HG02938 (cell line): ENCODE data around the gene TTC9C.
"Not testable (repeated sequence)": the region's sequence is repeated elsewhere in the genome, so short reads cannot be mapped to it uniquely, and the experiment has no call there.

Experiments used
- ATAC-seq: cut with Tn5 transposase; IDR thresholded peaks from one replicate; pipeline ENCODE4 v1.9.1; 2021; ENCODE audit warnings: mild to moderate bottlenecking, moderate library complexity; ENCODE audit not compliant: unreplicated experiment

TTC9C gene

DNA sequence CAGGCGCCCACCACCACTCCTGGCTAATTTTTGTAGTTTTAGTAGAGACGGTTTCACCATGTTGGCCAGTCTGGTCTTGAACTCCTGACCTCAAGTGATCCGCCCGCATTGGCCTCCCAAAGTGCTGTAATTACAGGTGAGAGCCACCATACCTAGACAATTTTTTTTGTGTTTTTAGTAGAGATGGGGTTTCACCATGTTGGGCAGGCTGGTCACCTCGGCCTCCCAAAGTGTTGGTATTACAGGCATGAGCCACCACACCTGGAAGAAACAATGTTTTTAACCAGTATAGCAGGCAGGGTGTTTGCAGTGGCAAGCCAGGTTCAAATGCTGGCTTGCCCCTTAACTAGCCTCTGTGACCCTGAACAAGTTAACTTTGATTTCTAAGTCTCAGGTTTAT, 21.6 kb downstream of the TTC9C start:
- not testable (repeated sequence) for ATAC-seq

GRCh38 chr11:62752177-62752785, 24.0 kb downstream of the TTC9C start:
- no peak for ATAC-seq

GRCh38 chr11:62752994-62753735, 24.9 kb downstream of the TTC9C start:
- ATAC-seq, result no peak

DNA sequence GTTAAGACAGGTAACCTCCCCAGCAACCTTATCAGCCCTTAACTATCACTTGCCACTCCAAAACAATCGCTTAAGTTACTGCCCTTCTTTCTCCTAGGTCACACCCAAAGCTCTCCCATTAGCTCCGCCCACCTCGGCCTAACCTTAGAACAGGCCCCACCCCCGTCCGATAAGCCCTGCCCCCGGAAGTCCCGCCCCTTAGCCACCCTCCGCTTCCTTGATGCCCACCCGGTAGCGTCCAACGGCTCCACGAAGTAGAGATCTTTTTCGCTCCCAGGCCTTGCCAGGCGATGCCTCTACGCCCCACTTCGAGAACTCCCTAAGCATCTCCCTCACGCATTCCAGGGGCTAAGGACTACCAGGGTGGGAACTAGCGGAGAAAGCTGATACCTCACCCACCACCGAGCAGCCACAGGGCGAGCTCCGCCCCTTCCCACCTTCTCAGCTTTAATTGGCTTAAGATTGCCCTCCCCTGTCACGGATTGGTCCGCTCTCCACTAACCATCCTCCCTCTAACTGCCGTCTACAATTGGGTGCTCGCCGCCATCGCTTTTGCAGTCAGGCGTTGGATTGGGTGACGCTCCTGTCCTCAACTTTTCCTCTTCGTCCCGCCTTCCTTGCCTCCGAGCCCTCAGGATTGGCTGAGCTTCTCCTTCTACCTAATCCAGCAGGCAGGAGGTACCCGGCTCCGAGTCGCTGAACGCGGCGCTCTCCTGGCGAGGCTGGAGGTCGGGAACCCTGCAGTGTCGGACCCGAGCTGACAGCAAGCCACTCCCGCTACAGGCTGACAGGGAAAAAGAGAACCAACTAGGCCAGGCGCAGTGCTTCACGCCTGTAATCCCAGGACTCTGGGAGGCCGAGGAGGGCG, 25.7 kb downstream of the TTC9C start, which contains the start of gene ZBTB3:
TSS of gene ZBTB3 (minus strand) at position 425 of the 868 bp plus-strand sequence. CDS start 496 bp downstream, outside the sequence.
- ATAC-seq, result peak; percentile 96

GRCh38 chr11:62755086-62755615, 26.9 kb downstream of the TTC9C start:
- ATAC-seq, result no peak

- ATAC-seq, result no peak
Measured at GRCh38 chr11:62757846-62758788, 29.8 kb downstream of the TTC9C start.

- not testable (repeated sequence) for ATAC-seq
Measured at GRCh38 chr11:62760867-62761227, 32.6 kb downstream of the TTC9C start.

GRCh38 chr11:62770778-62771143, 42.5 kb downstream of the TTC9C start:
- ATAC-seq, result no peak

- peak; percentile 82 for ATAC-seq
Measured at GRCh38 chr11:62771144-62772021, 43.1 kb downstream of the TTC9C start, which contains the start of gene TAF6L. Gene TAF6L, plus strand, starts transcription at chr11:62771396. Its CDS starts 4,388 bp downstream, at chr11:62775784.

GRCh38 chr11:62774407-62774806, 46.1 kb downstream of the TTC9C start:
- ATAC-seq, result no peak

GRCh38 chr11:62775646-62776045, 47.4 kb downstream of the TTC9C start:
- ATAC-seq, result no peak

- ATAC-seq, result no peak
Measured at GRCh38 chr11:62777389-62777788, 49.1 kb downstream of the TTC9C start.

GRCh38 chr11:62778441-62778840, 50.2 kb downstream of the TTC9C start:
- no peak for ATAC-seq

GRCh38 chr11:62782753-62783152, 54.5 kb downstream of the TTC9C start:
- no peak for ATAC-seq

DNA sequence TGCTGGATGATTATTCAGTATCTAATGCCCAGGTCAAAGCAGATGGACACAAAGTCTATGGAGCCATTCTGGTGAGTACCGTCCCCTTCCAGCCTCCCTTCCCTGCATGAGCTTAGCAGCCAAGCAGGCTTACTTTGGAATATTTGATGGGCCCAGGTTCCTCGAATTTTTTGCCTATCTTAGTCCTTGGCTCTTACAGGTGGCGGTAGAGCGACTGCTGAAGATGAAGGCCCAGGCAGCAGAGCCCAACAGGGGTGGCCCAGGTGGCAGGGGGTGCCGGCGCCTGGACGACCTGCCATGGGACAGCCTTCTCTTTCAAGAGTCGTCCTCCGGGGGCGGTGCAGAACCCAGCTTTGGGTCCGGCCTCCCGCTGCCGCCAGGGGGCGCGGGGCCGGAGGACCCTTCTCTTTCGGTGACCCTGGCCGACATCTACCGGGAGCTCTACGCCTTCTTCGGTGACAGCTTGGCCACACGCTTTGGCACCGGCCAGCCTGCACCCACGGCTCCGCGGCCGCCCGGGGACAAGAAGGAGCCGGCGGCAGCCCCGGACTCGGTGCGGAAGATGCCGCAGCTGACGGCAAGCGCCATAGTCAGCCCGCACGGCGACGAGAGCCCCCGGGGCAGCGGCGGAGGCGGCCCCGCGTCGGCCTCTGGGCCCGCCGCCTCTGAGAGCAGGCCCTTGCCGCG, 58.2 kb downstream of the TTC9C start:
- ATAC-seq, result peak; percentile 61

- peak; percentile 66 for ATAC-seq
Measured at GRCh38 chr11:62787005-62787759, 58.9 kb downstream of the TTC9C start, which contains the start of gene TMEM179B. Gene TMEM179B, plus strand, starts transcription at chr11:62787402. Its CDS starts 30 bp downstream, at chr11:62787432.
